GM23338 (cell line): Measurements from ENCODE around the gene CACNG1. TPM values are rescaled to one million over a fixed set of nuclear protein-coding genes. Genes with fewer than 3 reads are reported as not detected.

Experiments
- ATAC-seq: fragments of 200-7000 bp; cut with Tn5 transposase; 3 replicates; pipeline ENCODE4 v1.9.1; 2020
- DNase-seq: peaks from one replicate; pipeline ENCODE4 v3.0.0-alpha.2; 2015; ENCODE audit warnings: low spot score
- H2AFZ ChIP-seq: fragments of 200-600 bp; sonication (generic); 2 replicates; pipeline ENCODE4 v1.8.0; 2016; ENCODE audit warnings: antibody characterized with exemption, mild to moderate bottlenecking, moderate library complexity
- H3F3A ChIP-seq: fragments of 200-600 bp; sonication (generic); replicated peaks from 2 replicates; pipeline ENCODE4 v1.8.0; 2017; ENCODE audit warnings: antibody characterized with exemption, mixed run types, low read depth
- H3K27ac ChIP-seq: fragments of 200-600 bp; sonication (generic); 2 replicates; pipeline ENCODE4 v1.6.1; 2016; ENCODE audit warnings: low read depth
- H3K27me3 ChIP-seq: fragments of 200-600 bp; sonication (generic); 2 replicates; pipeline ENCODE4 v1.8.0; 2016; ENCODE audit warnings: mild to moderate bottlenecking, mixed run types, moderate library complexity; ENCODE audit not compliant: insufficient read depth
- H3K36me3 ChIP-seq: fragments of 200-600 bp; sonication (generic); 2 replicates; pipeline ENCODE4 v1.8.0; 2016; ENCODE audit warnings: mild to moderate bottlenecking; ENCODE audit not compliant: insufficient read depth
- H3K4me1 ChIP-seq: fragments of 200-600 bp; sonication (generic); 2 replicates; pipeline ENCODE4 v1.8.0; 2016; ENCODE audit warnings: mild to moderate bottlenecking, moderate library complexity; ENCODE audit not compliant: insufficient read depth
- H3K4me2 ChIP-seq: fragments of 200-600 bp; sonication (generic); 2 replicates; pipeline ENCODE4 v1.7.1; 2017; ENCODE audit warnings: mixed run types
- H3K4me3 ChIP-seq: fragments of 200-600 bp; sonication (generic); 2 replicates; pipeline ENCODE4 v1.6.1; 2016; ENCODE audit warnings: mixed run types
- H3K79me2 ChIP-seq: fragments of 200-600 bp; sonication (generic); replicated peaks from 2 replicates; pipeline ENCODE4 v1.8.0; 2017; ENCODE audit warnings: mild to moderate bottlenecking; ENCODE audit not compliant: insufficient read depth
- H3K9me2 ChIP-seq: fragments of 200-600 bp; sonication (generic); 2 replicates; pipeline ENCODE4 v1.8.0; 2017; ENCODE audit not compliant: insufficient read depth
- H4K20me1 ChIP-seq: fragments of 200-600 bp; sonication (generic); replicated peaks from 2 replicates; pipeline ENCODE4 v1.8.0; 2017; ENCODE audit warnings: mild to moderate bottlenecking; ENCODE audit not compliant: insufficient read depth
- H3K27ac Mint-ChIP-seq: 2 replicates; pipeline ENCODE4 v1.8.0; 2020; ENCODE audit warnings: inconsistent platforms, mild to moderate bottlenecking, moderate library complexity, mixed read lengths
- H3K27me3 Mint-ChIP-seq: 3 replicates; pipeline ENCODE4 v1.8.0; 2022; ENCODE audit warnings: low read depth, mild to moderate bottlenecking, moderate library complexity, mixed read lengths, inconsistent platforms; ENCODE audit not compliant: insufficient read depth, poor library complexity
- H3K36me3 Mint-ChIP-seq: 3 replicates; pipeline ENCODE4 v1.8.0; 2021; ENCODE audit warnings: low read depth, mild to moderate bottlenecking, inconsistent platforms, moderate library complexity, mixed read lengths
- H3K4me1 Mint-ChIP-seq: 3 replicates; pipeline ENCODE4 v1.8.0; 2020; ENCODE audit warnings: mild to moderate bottlenecking, inconsistent platforms, mixed read lengths
- H3K4me3 Mint-ChIP-seq: 3 replicates; pipeline ENCODE4 v1.8.0; 2021; ENCODE audit warnings: moderate library complexity, mild to moderate bottlenecking, inconsistent platforms, mixed read lengths
- H3K9me3 Mint-ChIP-seq: 3 replicates; pipeline ENCODE4 v1.8.0; 2020; ENCODE audit warnings: moderate library complexity, mild to moderate bottlenecking, inconsistent platforms, mixed read lengths
- CREB1 ChIP-seq: fragments of 250-450 bp; sonication (Bioruptor Pico); IDR thresholded peaks from 2 replicates; pipeline ENCODE4 v1.5.0; 2020; ENCODE audit warnings: low read depth, mild to moderate bottlenecking, moderate library complexity
- EZH2 ChIP-seq: fragments of 200-600 bp; sonication (generic); IDR thresholded peaks from one replicate; pipeline ENCODE4 v1.8.0; 2017; ENCODE audit warnings: antibody characterized with exemption, mild to moderate bottlenecking, low read depth; ENCODE audit not compliant: unreplicated experiment
- EZH2phosphoT487 ChIP-seq: fragments of 200-600 bp; sonication (generic); IDR thresholded peaks from one replicate; pipeline ENCODE4 v1.8.1; 2018; ENCODE audit warnings: antibody characterized with exemption; ENCODE audit not compliant: unreplicated experiment
- JUNB ChIP-seq: IDR thresholded peaks from one replicate; pipeline ENCODE4 v1.6.1; 2016; ENCODE audit warnings: antibody characterized with exemption; ENCODE audit not compliant: unreplicated experiment
- NANOG ChIP-seq: IDR thresholded peaks from 2 replicates; pipeline ENCODE4 v1.6.1; 2016; ENCODE audit warnings: antibody characterized with exemption, borderline replicate concordance
- POLR2AphosphoS5 ChIP-seq: IDR thresholded peaks from 2 replicates; pipeline ENCODE4 v1.6.1; 2016; ENCODE audit warnings: antibody characterized with exemption, low read depth
- STAT1 ChIP-seq: IDR thresholded peaks from one replicate; pipeline ENCODE4 v1.6.1; 2016; ENCODE audit warnings: antibody characterized with exemption; ENCODE audit not compliant: unreplicated experiment
- ZNF114 ChIP-seq: fragments of 250-450 bp; sonication (Bioruptor Pico); IDR thresholded peaks from 2 replicates; pipeline ENCODE4 v1.5.0; 2020; ENCODE audit warnings: mild to moderate bottlenecking, moderate library complexity
- ZNF331 ChIP-seq: fragments of 250-450 bp; sonication (Bioruptor Pico); IDR thresholded peaks from 2 replicates; pipeline ENCODE4 v1.5.0; 2020; ENCODE audit warnings: low read depth, mild to moderate bottlenecking, moderate library complexity
- polyA plus RNA-seq: library from polyadenylated mRNA; unstranded; fragments of >200 nt; fragmentation: Nextera tagmentation; extraction: Ambion mirVana; gene quantifications from 2 replicates; pipeline ENCODE4 v1.2.1, GENCODE V29; 2016
- total RNA-seq: library from RNA; depleted of rRNA; stranded (reverse); fragments of >200 nt; shearing (Covaris generic); gene quantifications from 2 replicates; pipeline ENCODE4 v1.2.3, GENCODE V29; 2014
- TF ChIP-seq, protein P1 (sequence below), 2 experiments: fragments of 200-600 bp in 1 of 2; sonication (generic) in 1 of 2; conservative IDR thresholded peaks; 2 replicates each; pipeline versions ENCODE4 v1.5.1 to v1.6.1; 2016 to 2017; ENCODE audit warnings: antibody characterized with exemption in 2 of 2, low read depth in 2 of 2, mild to moderate bottlenecking in 2 of 2, moderate library complexity in 1 of 2
- TF ChIP-seq, protein P2 (sequence below): IDR thresholded peaks from one replicate; pipeline ENCODE4 v1.6.1; 2018; ENCODE audit warnings: antibody characterized with exemption; ENCODE audit not compliant: unreplicated experiment
- TF ChIP-seq, protein P3 (sequence below): IDR thresholded peaks from 2 replicates; pipeline ENCODE4 v1.6.1; 2016; ENCODE audit warnings: antibody characterized with exemption
- TF ChIP-seq, protein P4 (sequence below): fragments of 250-450 bp; sonication (Bioruptor Pico); IDR thresholded peaks from 2 replicates; pipeline ENCODE4 v1.5.0; 2020; ENCODE audit warnings: mild to moderate bottlenecking, moderate library complexity

CACNG1 gene
- total and polyA plus RNA-seq, 2 experiments from 2014 or later: not detected

DNA sequence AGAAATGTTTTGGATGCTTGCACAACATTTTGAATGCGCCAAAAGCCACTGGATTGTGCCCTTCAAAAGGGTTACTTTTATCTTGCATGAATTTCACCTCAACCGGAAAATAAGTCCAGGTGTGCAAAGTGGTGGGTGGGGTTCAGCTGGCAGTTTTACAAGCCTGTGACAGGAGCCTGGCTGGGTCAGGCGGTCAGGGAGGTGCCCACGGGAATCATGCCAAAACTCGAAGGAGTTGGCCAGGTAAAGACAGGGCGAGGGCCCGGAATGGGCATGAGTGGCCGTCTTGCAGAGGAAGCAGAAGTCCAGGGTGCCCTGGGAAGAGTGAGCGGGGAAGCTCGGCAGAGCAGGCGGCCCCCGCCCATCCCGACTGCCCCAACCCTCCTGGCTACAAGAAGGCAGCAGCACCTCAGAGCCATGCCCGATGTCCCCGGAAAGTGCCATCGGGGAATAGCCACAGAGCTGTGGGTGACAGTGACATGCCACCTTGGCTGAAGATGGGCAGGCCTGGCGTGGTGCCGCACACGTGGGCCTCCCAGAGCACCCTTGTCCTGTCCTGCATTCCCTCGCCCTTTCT is 19.1 kb upstream of the CACNG1 start:
- peaks cover 2% of the 10 kb centered on the region for H3K27me3 Mint-ChIP-seq
- TF ChIP-seq, protein P1, sequence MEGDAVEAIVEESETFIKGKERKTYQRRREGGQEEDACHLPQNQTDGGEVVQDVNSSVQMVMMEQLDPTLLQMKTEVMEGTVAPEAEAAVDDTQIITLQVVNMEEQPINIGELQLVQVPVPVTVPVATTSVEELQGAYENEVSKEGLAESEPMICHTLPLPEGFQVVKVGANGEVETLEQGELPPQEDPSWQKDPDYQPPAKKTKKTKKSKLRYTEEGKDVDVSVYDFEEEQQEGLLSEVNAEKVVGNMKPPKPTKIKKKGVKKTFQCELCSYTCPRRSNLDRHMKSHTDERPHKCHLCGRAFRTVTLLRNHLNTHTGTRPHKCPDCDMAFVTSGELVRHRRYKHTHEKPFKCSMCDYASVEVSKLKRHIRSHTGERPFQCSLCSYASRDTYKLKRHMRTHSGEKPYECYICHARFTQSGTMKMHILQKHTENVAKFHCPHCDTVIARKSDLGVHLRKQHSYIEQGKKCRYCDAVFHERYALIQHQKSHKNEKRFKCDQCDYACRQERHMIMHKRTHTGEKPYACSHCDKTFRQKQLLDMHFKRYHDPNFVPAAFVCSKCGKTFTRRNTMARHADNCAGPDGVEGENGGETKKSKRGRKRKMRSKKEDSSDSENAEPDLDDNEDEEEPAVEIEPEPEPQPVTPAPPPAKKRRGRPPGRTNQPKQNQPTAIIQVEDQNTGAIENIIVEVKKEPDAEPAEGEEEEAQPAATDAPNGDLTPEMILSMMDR (conservative IDR thresholded peaks at IDR 0.05; ENCODE audit: low read depth in 2 of 2): no peak
- TF ChIP-seq, protein P2, sequence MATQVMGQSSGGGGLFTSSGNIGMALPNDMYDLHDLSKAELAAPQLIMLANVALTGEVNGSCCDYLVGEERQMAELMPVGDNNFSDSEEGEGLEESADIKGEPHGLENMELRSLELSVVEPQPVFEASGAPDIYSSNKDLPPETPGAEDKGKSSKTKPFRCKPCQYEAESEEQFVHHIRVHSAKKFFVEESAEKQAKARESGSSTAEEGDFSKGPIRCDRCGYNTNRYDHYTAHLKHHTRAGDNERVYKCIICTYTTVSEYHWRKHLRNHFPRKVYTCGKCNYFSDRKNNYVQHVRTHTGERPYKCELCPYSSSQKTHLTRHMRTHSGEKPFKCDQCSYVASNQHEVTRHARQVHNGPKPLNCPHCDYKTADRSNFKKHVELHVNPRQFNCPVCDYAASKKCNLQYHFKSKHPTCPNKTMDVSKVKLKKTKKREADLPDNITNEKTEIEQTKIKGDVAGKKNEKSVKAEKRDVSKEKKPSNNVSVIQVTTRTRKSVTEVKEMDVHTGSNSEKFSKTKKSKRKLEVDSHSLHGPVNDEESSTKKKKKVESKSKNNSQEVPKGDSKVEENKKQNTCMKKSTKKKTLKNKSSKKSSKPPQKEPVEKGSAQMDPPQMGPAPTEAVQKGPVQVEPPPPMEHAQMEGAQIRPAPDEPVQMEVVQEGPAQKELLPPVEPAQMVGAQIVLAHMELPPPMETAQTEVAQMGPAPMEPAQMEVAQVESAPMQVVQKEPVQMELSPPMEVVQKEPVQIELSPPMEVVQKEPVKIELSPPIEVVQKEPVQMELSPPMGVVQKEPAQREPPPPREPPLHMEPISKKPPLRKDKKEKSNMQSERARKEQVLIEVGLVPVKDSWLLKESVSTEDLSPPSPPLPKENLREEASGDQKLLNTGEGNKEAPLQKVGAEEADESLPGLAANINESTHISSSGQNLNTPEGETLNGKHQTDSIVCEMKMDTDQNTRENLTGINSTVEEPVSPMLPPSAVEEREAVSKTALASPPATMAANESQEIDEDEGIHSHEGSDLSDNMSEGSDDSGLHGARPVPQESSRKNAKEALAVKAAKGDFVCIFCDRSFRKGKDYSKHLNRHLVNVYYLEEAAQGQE: no peak
- TF ChIP-seq STAT1 (no peak), ZNF331 (no peak), EZH2 (no peak), NANOG (no peak), CREB1 (CRISPR knock-in tag) (no peak), POLR2AphosphoS5 (no peak), EZH2phosphoT487 (no peak), JUNB (no peak), ZNF114 (CRISPR knock-in tag) (no peak)
- TF ChIP-seq, protein P3, sequence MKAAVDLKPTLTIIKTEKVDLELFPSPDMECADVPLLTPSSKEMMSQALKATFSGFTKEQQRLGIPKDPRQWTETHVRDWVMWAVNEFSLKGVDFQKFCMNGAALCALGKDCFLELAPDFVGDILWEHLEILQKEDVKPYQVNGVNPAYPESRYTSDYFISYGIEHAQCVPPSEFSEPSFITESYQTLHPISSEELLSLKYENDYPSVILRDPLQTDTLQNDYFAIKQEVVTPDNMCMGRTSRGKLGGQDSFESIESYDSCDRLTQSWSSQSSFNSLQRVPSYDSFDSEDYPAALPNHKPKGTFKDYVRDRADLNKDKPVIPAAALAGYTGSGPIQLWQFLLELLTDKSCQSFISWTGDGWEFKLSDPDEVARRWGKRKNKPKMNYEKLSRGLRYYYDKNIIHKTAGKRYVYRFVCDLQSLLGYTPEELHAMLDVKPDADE: no peak
- TF ChIP-seq, protein P4, sequence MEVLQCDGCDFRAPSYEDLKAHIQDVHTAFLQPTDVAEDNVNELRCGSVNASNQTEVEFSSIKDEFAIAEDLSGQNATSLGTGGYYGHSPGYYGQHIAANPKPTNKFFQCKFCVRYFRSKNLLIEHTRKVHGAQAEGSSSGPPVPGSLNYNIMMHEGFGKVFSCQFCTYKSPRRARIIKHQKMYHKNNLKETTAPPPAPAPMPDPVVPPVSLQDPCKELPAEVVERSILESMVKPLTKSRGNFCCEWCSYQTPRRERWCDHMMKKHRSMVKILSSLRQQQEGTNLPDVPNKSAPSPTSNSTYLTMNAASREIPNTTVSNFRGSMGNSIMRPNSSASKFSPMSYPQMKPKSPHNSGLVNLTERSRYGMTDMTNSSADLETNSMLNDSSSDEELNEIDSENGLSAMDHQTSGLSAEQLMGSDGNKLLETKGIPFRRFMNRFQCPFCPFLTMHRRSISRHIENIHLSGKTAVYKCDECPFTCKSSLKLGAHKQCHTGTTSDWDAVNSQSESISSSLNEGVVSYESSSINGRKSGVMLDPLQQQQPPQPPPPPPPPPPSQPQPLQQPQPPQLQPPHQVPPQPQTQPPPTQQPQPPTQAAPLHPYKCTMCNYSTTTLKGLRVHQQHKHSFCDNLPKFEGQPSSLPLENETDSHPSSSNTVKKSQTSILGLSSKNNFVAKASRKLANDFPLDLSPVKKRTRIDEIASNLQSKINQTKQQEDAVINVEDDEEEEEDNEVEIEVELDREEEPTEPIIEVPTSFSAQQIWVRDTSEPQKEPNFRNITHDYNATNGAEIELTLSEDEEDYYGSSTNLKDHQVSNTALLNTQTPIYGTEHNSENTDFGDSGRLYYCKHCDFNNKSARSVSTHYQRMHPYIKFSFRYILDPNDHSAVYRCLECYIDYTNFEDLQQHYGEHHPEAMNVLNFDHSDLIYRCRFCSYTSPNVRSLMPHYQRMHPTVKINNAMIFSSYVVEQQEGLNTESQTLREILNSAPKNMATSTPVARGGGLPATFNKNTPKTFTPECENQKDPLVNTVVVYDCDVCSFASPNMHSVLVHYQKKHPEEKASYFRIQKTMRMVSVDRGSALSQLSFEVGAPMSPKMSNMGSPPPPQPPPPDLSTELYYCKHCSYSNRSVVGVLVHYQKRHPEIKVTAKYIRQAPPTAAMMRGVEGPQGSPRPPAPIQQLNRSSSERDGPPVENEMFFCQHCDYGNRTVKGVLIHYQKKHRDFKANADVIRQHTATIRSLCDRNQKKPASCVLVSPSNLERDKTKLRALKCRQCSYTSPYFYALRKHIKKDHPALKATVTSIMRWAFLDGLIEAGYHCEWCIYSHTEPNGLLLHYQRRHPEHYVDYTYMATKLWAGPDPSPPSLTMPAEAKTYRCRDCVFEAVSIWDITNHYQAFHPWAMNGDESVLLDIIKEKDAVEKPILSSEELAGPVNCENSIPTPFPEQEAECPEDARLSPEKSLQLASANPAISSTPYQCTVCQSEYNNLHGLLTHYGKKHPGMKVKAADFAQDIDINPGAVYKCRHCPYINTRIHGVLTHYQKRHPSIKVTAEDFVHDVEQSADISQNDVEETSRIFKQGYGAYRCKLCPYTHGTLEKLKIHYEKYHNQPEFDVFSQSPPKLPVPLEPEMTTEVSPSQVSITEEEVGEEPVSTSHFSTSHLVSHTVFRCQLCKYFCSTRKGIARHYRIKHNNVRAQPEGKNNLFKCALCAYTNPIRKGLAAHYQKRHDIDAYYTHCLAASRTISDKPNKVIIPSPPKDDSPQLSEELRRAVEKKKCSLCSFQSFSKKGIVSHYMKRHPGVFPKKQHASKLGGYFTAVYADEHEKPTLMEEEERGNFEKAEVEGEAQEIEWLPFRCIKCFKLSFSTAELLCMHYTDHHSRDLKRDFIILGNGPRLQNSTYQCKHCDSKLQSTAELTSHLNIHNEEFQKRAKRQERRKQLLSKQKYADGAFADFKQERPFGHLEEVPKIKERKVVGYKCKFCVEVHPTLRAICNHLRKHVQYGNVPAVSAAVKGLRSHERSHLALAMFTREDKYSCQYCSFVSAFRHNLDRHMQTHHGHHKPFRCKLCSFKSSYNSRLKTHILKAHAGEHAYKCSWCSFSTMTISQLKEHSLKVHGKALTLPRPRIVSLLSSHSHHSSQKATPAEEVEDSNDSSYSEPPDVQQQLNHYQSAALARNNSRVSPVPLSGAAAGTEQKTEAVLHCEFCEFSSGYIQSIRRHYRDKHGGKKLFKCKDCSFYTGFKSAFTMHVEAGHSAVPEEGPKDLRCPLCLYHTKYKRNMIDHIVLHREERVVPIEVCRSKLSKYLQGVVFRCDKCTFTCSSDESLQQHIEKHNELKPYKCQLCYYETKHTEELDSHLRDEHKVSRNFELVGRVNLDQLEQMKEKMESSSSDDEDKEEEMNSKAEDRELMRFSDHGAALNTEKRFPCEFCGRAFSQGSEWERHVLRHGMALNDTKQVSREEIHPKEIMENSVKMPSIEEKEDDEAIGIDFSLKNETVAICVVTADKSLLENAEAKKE: no peak

More for the DNA sequence above, 19.1 kb upstream of the CACNG1 start:
- no peaks in the 10 kb centered on the region for H3F3A ChIP-seq
- H2AFZ ChIP-seq: no peak overlapping the region
- DNase-seq (no peak), ATAC-seq (no peak)
- no peaks in the 10 kb centered on the region for H4K20me1 ChIP-seq
- no peaks in the 10 kb centered on the region for H3K79me2 ChIP-seq
- Mint-ChIP-seq H3K27ac (no peak overlapping the region), H3K4me1 (no peaks in the 10 kb centered on the region), H3K36me3 (no peaks in the 10 kb centered on the region), H3K9me3 (no peaks in the 10 kb centered on the region), H3K4me3 (no peak overlapping the region)
- no peak overlapping the region for H3K4me2 ChIP-seq
- H3K36me3 ChIP-seq: no peaks in the 10 kb centered on the region
- no peak overlapping the region for H3K4me3 ChIP-seq
- no peaks in the 10 kb centered on the region for H3K4me1 ChIP-seq
- H3K27me3 ChIP-seq: no peaks in the 10 kb centered on the region
- no peaks in the 10 kb centered on the region for H3K9me2 ChIP-seq
- no peak overlapping the region for H3K27ac ChIP-seq
